ENCODE data around the gene DCAF11.

DCAF11 gene

DNA sequence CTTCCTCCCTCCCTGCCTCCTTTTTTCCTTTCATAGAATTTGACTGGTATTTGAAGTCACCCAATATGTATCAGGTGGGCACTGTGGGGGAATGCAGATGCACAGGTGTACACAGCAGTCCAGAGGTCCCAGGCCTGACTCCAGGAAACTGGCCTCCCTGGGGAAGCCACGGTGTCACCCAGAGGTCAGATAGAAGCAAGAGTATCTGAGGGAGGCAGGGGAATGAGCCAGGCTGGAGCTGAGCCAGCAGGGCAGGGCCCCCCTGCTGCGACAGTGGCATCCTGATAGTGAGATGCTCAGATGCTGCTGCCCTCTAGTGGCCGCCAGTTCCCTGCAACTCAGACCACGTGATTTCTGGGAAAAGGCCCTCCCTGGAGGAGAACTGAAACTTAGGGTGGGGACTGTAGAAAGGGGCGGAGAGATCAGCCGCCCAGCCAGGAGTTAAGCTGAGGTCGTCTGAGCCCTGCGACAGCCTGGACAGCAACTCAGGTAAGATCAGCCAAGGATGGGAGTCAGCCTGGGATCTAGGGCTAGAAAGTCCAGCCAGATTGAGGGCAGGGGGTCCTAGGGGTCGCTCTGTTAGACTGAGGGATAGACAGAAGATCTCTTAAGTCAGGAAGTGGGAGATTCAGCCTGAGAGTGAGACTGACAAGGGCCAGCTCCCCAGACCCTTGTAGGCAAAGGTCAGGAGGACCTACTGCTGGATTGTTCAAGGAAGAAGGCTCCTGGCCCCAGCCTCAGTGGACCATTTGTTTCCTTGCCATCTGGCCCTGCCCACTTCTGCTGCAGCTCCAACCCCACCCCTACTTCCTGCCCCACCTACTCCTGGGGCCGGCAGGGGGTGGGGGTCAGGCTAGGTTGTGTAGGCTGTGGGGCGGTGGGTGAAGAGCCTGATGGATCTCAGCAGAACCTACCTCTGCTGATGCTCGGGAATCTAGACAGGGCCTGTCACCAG, 46.5 kb downstream of the DCAF11 start, which contains the start of gene IRF9:
Gene IRF9 (plus strand): TSS at position 416 of the 955 bp plus-strand sequence. CDS start 880 bp downstream, outside the sequence.
- DNase-seq (ENCODE audit: low read depth): peak; percentile 96

DNA sequence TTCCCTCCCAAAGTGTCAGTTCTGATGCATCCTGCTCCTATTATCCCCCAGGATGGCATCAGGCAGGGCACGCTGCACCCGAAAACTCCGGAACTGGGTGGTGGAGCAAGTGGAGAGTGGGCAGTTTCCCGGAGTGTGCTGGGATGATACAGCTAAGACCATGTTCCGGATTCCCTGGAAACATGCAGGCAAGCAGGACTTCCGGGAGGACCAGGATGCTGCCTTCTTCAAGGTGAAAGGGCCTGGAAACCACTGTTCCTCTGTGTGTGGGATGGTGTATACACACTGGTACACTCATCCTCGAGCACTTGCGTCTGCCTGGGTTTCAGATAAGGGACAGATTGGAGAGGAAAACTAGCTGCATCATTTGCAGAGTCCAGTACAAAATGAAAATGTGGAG, 47.5 kb downstream of the DCAF11 start:
- no peak for DNase-seq (ENCODE audit: low read depth)

DNA sequence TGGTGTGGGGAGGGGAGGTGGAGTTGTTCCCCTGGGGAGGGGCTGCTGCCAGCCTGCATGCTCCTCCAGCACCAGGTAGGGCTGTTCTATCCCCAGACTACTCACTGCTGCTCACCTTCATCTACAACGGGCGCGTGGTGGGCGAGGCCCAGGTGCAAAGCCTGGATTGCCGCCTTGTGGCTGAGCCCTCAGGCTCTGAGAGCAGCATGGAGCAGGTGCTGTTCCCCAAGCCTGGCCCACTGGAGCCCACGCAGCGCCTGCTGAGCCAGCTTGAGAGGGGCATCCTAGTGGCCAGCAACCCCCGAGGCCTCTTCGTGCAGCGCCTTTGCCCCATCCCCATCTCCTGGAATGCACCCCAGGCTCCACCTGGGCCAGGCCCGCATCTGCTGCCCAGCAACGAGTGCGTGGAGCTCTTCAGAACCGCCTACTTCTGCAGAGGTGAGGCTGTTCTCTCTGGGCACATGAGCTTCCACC, 50.0 kb downstream of the DCAF11 start:
- DNase-seq (ENCODE audit: low read depth): no peak

DNA sequence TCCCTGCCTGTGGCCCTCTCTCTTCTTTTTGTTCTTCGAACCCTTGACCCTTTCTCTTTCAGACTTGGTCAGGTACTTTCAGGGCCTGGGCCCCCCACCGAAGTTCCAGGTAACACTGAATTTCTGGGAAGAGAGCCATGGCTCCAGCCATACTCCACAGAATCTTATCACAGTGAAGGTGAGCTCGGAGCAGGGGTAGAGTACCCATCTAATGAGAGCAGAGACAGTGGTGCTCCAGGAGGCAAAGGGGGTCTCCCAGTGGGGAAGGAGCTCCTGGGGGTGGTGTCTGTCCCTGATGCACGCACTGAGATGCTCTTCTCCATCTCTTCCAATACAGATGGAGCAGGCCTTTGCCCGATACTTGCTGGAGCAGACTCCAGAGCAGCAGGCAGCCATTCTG, 51.2 kb downstream of the DCAF11 start:
- no peak for DNase-seq (ENCODE audit: low read depth)

DNA sequence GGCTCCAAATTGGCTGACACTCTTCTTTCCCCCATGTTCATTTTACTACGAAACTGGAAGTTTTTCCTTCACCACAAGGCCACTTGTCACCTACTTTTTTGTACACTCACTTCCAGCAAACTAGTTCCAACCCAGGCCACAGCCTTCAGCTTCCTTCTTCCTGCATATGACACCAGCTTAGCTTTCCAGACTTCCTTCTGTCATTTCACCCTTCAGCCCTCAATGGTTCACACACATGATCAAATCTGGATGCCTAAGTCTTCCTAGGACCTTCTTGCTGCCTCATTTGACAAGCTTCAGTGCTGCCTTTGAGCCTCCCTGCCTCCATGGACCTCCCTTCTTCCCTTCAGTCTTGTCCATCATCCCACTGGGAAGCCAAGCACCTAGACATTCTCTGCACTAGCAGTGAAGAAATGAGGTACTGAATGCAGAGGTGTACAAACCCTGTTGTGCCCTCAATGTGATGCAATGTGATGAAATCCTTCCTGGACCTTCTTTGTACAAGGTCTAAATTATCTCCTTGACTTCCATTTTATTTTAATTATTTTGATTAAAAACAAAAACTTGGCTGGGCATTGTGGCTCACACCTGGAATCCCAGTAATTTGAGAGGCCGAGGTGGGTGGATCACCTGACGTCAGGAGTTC, 53.0 kb downstream of the DCAF11 start:
- no peak for DNase-seq (ENCODE audit: low read depth)

DNA sequence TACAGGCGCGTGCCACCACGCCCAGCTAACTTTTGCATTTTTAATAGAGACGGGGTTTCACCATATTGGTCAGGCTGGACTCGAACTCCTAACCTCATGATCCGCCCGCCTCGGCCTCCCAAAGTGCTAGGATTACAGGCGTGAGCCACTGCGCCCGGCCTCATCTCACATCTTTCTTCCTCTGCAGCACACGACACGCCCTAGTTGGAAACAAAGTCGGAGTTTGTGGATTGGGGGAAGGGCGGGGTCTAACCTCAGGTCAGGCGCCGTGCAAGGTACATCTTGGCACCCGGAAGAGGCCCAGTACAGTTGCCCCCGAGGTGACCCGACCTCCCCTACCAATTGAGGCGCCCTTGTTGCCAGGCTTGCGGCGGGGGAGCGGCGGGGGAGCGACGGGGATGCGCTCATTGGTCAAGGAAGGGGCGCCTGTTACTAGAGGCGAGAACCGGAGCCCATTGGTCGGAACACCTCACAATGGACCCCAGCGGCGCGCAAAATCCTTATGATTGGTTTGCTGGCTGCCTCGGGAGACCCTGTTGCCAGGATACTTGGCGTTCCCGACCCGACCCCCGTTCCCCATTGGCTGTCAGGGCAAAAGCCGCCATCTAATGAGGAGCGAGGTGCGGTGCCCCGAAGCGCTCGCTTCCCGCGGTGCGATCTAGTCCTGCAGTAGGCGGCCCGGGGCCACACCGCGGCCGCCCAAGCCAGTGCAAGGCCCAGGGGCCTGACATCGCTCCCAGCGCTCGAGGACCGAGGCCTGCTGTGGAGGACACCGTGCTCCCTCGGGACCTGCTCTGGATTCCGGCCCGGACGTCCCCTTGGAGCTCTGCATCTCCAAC, 57.1 kb downstream of the DCAF11 start, which contains the start of gene REC8:
Gene REC8 (plus strand): TSS at position 659 of the 839 bp plus-strand sequence. CDS start 473 bp downstream, outside the sequence.
- DNase-seq (ENCODE audit: low read depth): peak; percentile 64

DNA sequence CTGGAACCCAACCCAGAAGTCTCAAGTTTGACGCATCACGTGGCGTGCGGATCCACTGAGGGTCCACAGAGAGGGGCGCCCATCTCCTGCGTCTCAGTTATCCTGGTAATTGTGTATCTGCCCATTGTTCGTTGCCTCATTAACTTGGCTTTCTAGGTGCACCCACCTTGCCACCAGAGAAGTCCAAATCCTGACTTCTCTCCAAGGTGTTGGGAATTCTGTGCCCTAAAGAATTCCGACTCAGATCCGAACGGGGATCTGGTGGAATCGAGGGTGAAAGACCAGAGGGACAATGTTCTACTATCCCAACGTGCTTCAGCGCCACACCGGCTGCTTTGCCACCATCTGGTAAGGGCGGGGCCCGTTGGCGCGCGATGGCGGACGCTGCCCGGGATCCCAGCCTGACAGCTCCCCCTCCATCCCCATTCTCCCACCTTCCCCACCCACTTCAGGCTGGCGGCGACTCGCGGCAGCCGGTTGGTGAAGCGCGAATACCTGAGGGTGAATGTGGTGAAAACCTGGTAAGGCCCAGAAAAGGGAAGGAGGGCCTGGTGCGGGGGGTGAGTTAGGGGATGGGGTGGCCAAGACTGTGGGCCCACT, 57.8 kb downstream of the DCAF11 start:
- no peak for DNase-seq (ENCODE audit: low read depth)

DNA sequence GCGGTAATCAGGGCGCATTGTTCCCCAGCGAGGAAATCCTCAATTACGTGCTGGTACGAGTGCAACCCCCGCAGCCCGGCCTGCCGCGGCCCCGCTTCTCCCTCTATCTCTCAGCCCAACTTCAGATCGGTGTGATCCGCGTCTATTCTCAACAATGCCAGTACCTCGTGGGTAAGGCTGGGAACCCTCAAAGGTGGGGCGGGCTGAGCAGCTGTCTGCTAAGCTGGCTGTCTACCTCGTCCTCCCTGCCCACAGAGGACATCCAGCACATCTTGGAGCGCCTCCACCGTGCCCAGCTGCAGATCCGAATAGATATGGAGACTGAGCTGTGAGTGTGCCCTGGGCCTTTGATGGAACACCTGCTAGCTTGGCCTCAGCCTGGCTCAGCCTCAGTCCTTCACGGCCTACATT, 58.3 kb downstream of the DCAF11 start:
- DNase-seq (ENCODE audit: low read depth): no peak

Data from T follicular helper cell (primary cell).